BLaER1 treated with 17β-estradiol and CSF1 and Interleukin-3, amounts not matched to agents 10 nM and 100 nM (cell line): Measurements from ENCODE around the gene BBS7.

Experiments used
- H3K27ac ChIP-seq, 11 experiments: shearing (Covaris generic); formaldehyde crosslinking; 2 replicates each; pipeline ENCODE4 v1.8.1; 2022
- H3K27me3 ChIP-seq, 11 experiments: shearing (Covaris generic); formaldehyde crosslinking; 2 replicates each; pipeline ENCODE4 v1.8.1; 2022
- H3K36me3 ChIP-seq, 11 experiments: shearing (Covaris generic); formaldehyde crosslinking; 2 replicates each; pipeline ENCODE4 v1.8.1; 2022
- H3K4me1 ChIP-seq, 10 experiments: shearing (Covaris generic); formaldehyde crosslinking; 2 replicates each; pipeline ENCODE4 v1.8.1; 2022
- H3K4me2 ChIP-seq, 11 experiments: shearing (Covaris generic); formaldehyde crosslinking; 2 replicates each; pipeline ENCODE4 v1.8.1; 2022
- H3K4me3 ChIP-seq, 10 experiments: shearing (Covaris generic); formaldehyde crosslinking; 2 replicates each; pipeline ENCODE4 v1.8.1; 2022
- H3K9ac ChIP-seq, 11 experiments: shearing (Covaris generic); formaldehyde crosslinking; 2 replicates each; pipeline ENCODE4 v1.8.1; 2022
- H3K9me3 ChIP-seq, 11 experiments: shearing (Covaris generic); formaldehyde crosslinking; replicated peaks in 1 of 11; 2 replicates each; pipeline ENCODE4 v1.8.1; 2022
- H4K20me1 ChIP-seq, 11 experiments: shearing (Covaris generic); formaldehyde crosslinking; 2 replicates each; pipeline ENCODE4 v1.8.1; 2022
- Cebpa-rat ChIP-seq, 11 experiments: shearing (Covaris generic); IDR thresholded peaks; 2 replicates each; pipeline ENCODE4 v1.8.1; 2022

The BBS7 gene

DNA sequence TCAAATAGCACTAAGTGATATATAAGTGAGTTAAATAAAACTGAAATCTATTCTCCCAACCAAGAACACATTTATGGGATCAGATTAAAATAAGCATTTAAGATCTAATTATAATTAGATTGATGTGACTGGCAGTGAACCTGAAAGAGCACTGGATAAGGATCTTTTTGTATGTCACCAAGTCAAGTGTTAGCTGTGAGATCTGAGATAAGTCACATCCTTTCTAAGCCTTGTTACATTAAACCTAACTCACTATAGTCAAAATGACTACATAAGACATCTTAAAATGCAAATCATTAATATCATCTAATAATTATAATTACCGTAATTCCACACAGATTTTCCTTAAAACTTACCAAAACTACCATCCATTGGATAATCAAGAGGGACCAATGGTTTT lies 48.2 kb downstream of the BBS7 start:
- TF ChIP-seq Cebpa-rat (IDR thresholded peaks at IDR 0.05) = no peak
- Histone ChIP-seq H3K9me3 (no peaks in the 10 kb centered on the region), H3K4me1 (peaks cover 13 to 31% (median 21%) of the 10 kb centered on the region in 10 experiments), H3K9ac (peak overlapping the region; percentile 62 to 96 (median 91); a peak in 19 of 22 replicates), H3K4me3 (peak overlapping the region; percentile 86 to 99 (median 96); a peak in 19 of 20 replicates), H3K27ac (peak overlapping the region in 5 of 11 experiments; percentile 71 to 94 (median 91); a peak in 4 of 22 replicates), H4K20me1 (peaks cover 0 to 44% (median 18%) of the 10 kb centered on the region in 11 experiments; a peak in 9 of 22 replicates), H3K36me3 (peaks cover 12 to 61% (median 54%) of the 10 kb centered on the region in 11 experiments), H3K4me2 (peak overlapping the region; percentile 78 to 96 (median 91)), H3K27me3 (no peaks in the 10 kb centered on the region)

DNA sequence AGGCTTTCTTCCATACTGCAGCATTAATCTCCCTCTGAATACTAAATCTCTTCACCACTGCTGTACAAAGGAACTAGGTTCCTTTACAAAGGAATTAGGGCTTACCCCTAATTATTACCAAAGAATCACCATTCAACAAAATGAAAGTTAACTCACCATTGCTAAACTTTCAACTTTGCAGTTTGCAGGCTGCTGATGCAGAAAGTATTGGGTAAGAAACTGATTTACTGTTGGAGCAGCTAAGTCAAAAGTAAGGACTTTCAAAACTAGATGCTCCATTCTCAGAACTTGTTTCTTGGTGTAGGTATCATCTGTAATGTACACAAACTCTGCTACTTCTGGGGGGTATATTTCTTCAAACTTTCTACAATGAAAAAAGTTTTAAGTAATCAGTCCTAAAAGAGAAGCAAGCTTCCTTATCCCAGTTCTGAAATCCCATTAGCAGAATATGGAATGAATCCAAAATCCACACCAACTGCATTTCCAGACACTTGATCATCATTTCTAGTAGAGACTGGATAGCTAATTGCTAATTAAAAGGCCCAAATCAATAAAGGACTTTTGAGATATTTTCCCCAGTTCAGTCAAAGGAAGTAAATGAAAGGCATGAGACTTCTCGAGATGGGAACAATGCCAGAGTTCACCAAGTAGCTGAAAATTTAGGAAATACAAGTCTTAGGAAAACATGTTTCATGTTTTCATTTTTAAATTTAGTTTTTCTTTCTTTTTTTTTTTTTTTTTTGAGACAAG lies 50.9 kb downstream of the BBS7 start:
- no peaks in the 10 kb centered on the region for H3K27me3 ChIP-seq
- TF ChIP-seq Cebpa-rat (IDR thresholded peaks at IDR 0.05) = no peak
- H3K27ac ChIP-seq = no peak overlapping the region
- H3K4me2 ChIP-seq = no peak overlapping the region
- H3K9me3 ChIP-seq = no peaks in the 10 kb centered on the region
- no peak overlapping the region for H3K4me3 ChIP-seq
- peaks cover 13 to 29% (median 21%) of the 10 kb centered on the region in 10 experiments for H3K4me1 ChIP-seq
- peaks cover 39 to 81% (median 79%) of the 10 kb centered on the region in 11 experiments for H3K36me3 ChIP-seq
- H4K20me1 ChIP-seq = peaks cover 0 to 66% (median 31%) of the 10 kb centered on the region in 11 experiments; a peak in 16 of 22 replicates
- H3K9ac ChIP-seq = 0 out of 22 replicates have a peak overlapping the region, but pooled peaks of 1 of the 11 experiments have one; percentile 12

DNA sequence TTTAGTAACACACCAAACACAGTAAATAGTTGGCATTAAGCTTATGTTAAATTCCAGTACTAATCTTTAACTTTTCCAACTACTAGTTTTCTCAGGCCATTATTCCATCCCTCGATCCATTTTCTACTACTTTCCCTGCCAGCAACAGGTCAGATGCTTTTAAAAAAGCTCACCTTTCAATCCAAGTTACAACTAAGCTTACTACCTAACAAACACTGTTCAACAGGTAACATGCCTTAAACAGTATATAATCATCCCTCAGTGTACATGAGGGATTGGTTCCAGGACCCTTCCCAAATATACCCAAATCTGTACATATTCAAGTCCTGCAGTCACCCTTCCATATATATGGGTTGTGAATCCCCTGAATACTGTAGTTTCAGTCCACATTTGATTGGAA lies 52.1 kb downstream of the BBS7 start:
- no peak overlapping the region for H3K9ac ChIP-seq
- H3K9me3 ChIP-seq = no peaks in the 10 kb centered on the region
- H3K27me3 ChIP-seq = no peaks in the 10 kb centered on the region
- no peak overlapping the region for H3K27ac ChIP-seq
- peaks cover 49 to 93% (median 88%) of the 10 kb centered on the region in 11 experiments for H3K36me3 ChIP-seq
- H4K20me1 ChIP-seq = peaks cover 0 to 69% (median 31%) of the 10 kb centered on the region in 11 experiments; a peak in 16 of 22 replicates
- H3K4me1 ChIP-seq = peaks cover 13 to 25% (median 20%) of the 10 kb centered on the region in 10 experiments
- H3K4me3 ChIP-seq = no peak overlapping the region
- H3K4me2 ChIP-seq = no peak overlapping the region
- no peak for TF ChIP-seq Cebpa-rat (IDR thresholded peaks at IDR 0.05)

DNA sequence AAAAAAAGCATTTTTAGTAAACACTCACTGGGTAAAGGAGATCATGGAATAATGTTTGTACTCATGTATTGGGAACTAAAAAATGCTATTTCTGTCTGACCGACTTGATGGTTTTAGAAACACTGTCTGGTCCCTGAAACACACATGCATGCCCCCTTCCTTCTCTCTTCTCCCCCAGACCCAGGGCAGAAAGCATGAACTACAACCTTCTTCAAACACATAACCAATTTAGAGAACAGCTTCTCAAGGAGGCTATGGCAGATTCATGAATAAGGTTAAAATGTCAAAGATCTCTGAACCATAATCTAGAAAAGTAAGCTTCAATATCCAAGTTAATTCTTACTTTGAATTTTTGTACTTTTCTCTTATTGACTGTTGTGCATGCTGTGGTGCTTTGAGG lies 52.6 kb downstream of the BBS7 start:
- Histone ChIP-seq H3K36me3 (peaks cover 54 to 98% (median 94%) of the 10 kb centered on the region in 11 experiments), H3K27ac (no peak overlapping the region), H3K9me3 (no peaks in the 10 kb centered on the region), H3K4me3 (no peak overlapping the region), H3K4me2 (no peak overlapping the region), H3K9ac (no peak overlapping the region), H3K4me1 (peaks cover 13 to 25% (median 20%) of the 10 kb centered on the region in 10 experiments), H4K20me1 (peaks cover 0 to 69% (median 31%) of the 10 kb centered on the region in 11 experiments; a peak in 16 of 22 replicates), H3K27me3 (no peaks in the 10 kb centered on the region)
- no peak for TF ChIP-seq Cebpa-rat (IDR thresholded peaks at IDR 0.05)

DNA sequence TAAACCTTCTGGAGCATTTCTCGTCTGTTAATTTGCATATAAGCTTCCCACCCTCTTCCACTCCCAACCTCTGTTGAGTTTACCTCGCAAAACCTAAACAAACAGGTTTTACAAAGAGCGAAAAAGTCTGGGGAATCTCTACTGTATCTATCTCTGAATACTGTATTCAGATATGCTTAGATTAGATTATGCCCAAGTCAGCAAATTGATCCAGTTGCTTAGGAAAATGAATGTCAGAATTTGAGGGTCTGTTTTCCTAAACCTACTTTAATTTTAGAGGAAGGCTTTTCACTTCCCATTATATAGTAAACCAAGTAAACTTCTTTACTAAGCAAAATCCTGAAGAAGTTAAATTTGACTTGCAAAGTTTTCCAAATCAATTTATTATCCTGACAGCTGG lies 53.3 kb downstream of the BBS7 start:
- H3K27ac ChIP-seq = no peak overlapping the region
- H3K4me3 ChIP-seq = no peak overlapping the region
- H3K9me3 ChIP-seq = no peaks in the 10 kb centered on the region
- H3K4me2 ChIP-seq = no peak overlapping the region
- no peaks in the 10 kb centered on the region for H3K27me3 ChIP-seq
- peaks cover 61 to 100% (median 97%) of the 10 kb centered on the region in 11 experiments for H3K36me3 ChIP-seq
- TF ChIP-seq Cebpa-rat (IDR thresholded peaks at IDR 0.05) = no peak
- H4K20me1 ChIP-seq = peaks cover 0 to 63% (median 27%) of the 10 kb centered on the region in 11 experiments; a peak in 15 of 22 replicates
- H3K4me1 ChIP-seq = peaks cover 6 to 18% (median 13%) of the 10 kb centered on the region in 10 experiments
- no peak overlapping the region for H3K9ac ChIP-seq

DNA sequence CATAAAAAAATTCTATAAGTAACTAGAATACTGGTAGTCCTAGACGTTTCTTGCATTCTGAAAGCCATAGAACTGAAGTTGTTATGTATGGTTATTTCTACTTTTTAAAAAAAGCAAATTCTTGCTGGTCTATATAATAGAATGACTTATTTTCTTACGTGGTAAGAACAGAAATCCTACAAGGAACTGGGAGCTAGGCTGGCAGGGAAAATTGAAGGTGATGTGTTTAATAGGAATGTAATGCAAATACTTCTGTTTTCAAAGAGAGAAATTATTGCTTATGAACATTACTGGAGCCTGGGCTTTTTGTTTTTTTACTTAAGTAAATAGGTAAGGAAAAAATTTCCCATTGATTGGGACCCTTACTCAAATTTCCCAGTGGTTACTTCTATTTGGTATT lies 55.5 kb downstream of the BBS7 start:
- Histone ChIP-seq H3K27me3 (no peaks in the 10 kb centered on the region), H3K9me3 (no peaks in the 10 kb centered on the region), H3K36me3 (peaks cover 79 to 100% (median 98%) of the 10 kb centered on the region in 11 experiments), H3K9ac (no peak overlapping the region), H3K4me1 (peaks cover 0 to 4% (median 0%) of the 10 kb centered on the region in 10 experiments; a peak in 2 of 20 replicates), H3K4me2 (no peak overlapping the region), H4K20me1 (peaks cover 0 to 46% (median 20%) of the 10 kb centered on the region in 11 experiments; a peak in 15 of 22 replicates), H3K4me3 (no peak overlapping the region), H3K27ac (no peak overlapping the region)
- no peak for TF ChIP-seq Cebpa-rat (IDR thresholded peaks at IDR 0.05)

DNA sequence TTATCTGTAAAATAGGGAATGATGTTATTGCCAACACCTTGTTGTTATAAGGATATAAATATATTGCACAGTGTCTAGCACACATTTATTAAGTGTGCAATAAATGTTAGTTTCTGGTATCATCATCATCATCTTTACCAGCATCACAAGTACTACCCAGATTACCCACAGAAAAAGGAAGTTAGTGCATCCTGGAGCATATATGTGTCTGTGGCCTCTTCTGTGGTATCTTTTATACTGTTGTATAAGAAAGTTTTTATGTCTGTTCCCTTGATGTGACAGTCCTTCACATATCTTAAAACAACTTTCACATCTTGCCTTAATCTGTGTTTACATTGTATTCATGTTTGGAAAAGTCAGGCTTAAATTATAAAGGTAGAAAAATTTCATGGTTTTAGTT lies 59.2 kb downstream of the BBS7 start:
- no peak overlapping the region for H3K4me3 ChIP-seq
- H3K4me2 ChIP-seq = no peak overlapping the region
- H3K27ac ChIP-seq = no peak overlapping the region
- peaks cover 0 to 26% (median 13%) of the 10 kb centered on the region in 11 experiments; a peak in 15 of 22 replicates for H4K20me1 ChIP-seq
- peaks cover 94 to 100% (median 98%) of the 10 kb centered on the region in 11 experiments for H3K36me3 ChIP-seq
- no peaks in the 10 kb centered on the region for H3K27me3 ChIP-seq
- H3K9ac ChIP-seq = no peak overlapping the region
- H3K4me1 ChIP-seq = no peaks in the 10 kb centered on the region
- TF ChIP-seq Cebpa-rat (IDR thresholded peaks at IDR 0.05) = no peak
- H3K9me3 ChIP-seq = no peaks in the 10 kb centered on the region

DNA sequence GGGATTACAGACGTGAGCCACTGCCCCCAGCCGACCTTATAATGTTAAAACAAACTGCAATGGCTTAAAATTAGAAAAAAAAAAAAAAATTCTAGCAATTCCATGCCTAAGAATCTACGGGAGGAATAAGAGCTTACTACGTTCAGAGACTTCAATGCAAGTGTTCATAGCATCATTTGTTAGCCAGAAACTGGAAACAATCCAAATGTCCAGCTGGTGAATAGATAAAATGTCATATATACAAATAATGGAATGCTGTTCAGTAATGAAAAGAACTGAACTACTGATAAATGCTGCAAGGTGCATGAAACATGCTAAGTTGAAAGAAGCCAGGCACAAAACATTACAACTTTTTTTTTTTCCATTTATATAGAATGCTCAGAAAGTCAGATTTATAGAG lies 63.9 kb downstream of the BBS7 start:
- Histone ChIP-seq H3K9me3 (no peaks in the 10 kb centered on the region), H3K27me3 (no peaks in the 10 kb centered on the region)
- TF ChIP-seq Cebpa-rat (IDR thresholded peaks at IDR 0.05) = no peak

DNA sequence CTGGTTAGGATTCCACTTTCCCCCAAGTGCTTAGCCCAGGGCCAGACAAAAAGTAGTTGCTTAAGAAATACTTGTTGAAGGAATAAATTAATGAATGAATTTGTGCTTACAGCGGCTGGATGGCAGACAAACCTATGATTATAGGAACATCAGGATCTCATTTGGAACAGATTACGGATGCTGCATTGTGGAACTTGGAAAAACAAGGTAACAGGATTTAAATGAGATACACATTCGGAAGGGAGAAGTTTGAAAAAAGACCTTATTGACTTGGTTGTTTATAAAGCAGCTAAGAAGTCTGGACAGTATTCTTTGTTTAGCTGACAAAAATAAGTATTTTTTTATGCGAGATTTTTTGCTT lies 68.6 kb downstream of the BBS7 start:
- H3K4me1 ChIP-seq = peaks cover 25 to 46% (median 34%) of the 10 kb centered on the region in 10 experiments
- H4K20me1 ChIP-seq = peaks cover 0 to 5% (median 0%) of the 10 kb centered on the region in 11 experiments; a peak in 1 of 22 replicates
- H3K4me2 ChIP-seq = peak overlapping the region; percentile 68 to 94 (median 85)
- TF ChIP-seq Cebpa-rat (IDR thresholded peaks at IDR 0.05) = no peak
- peak overlapping the region; percentile 76 to 94 (median 89) for H3K27ac ChIP-seq
- H3K27me3 ChIP-seq = no peaks in the 10 kb centered on the region
- peak overlapping the region; percentile 77 to 99 (median 88) for H3K4me3 ChIP-seq
- peak overlapping the region; percentile 86 to 96 (median 91) for H3K9ac ChIP-seq
- peaks cover 42 to 47% (median 43%) of the 10 kb centered on the region in 11 experiments for H3K36me3 ChIP-seq
- H3K9me3 ChIP-seq = no peaks in the 10 kb centered on the region

More for the DNA sequence above, 63.9 kb downstream of the BBS7 start:
- H3K4me1 ChIP-seq = peaks cover 10 to 23% (median 14%) of the 10 kb centered on the region in 10 experiments; a peak in 18 of 20 replicates
- no peak overlapping the region for H3K4me3 ChIP-seq
- H3K4me2 ChIP-seq = no peak overlapping the region
- H3K9ac ChIP-seq = no peak overlapping the region
- H4K20me1 ChIP-seq = peaks cover 0 to 10% (median 0%) of the 10 kb centered on the region in 11 experiments; a peak in 3 of 22 replicates
- peaks cover 85 to 94% (median 90%) of the 10 kb centered on the region in 11 experiments for H3K36me3 ChIP-seq
- H3K27ac ChIP-seq = no peak overlapping the region
